HepG2 (cell line): ENCODE data around the gene ST8SIA6. TPM values are rescaled to one million over a fixed set of nuclear protein-coding genes. Genes with fewer than 3 reads are reported as not detected.

Experiments used
- ATAC-seq: fragments of 200-7000 bp; cut with Tn5 transposase; 3 replicates; pipeline ENCODE4 v1.9.1; 2020; ENCODE audit warnings: mild to moderate bottlenecking, moderate library complexity
- BruUV-seq: library from RNA; stranded (reverse); fragments of 400-500 nt; replicated peaks from 2 replicates; lab custom pipeline; 2021; lab: Mats Ljungman, UMichigan
- CTCF ChIA-PET: fragments of 300-600 bp; formaldehyde crosslinking; extraction: SDS; loops from one replicate; lab custom pipeline; 2021; ENCODE audit warnings: low total read pairs, inconsistent platforms, low intra/inter-chr PET ratio; lab: Yijun Ruan, JAX
- POLR2A ChIA-PET: fragments of 350-600 bp; sonication (Branson Sonifier 250); formaldehyde crosslinking; loops from one replicate; lab custom pipeline; 2020; ENCODE audit warnings: antibody characterized with exemption, inconsistent platforms; lab: Yijun Ruan, JAX
- DNase-seq: peaks from one replicate; pipeline ENCODE4 v3.0.0-alpha.2; 2015; ENCODE audit warnings: low spot score
- FAIRE-seq: peaks from 3 replicates; lab custom pipeline; 2011; peaks lifted over from hg19 to GRCh38; lab: Jason Lieb, UNC
- H2AFZ ChIP-seq: one replicate; pipeline ENCODE4 v1.6.1; 2011; ENCODE audit warnings: low read length, inconsistent platforms
- H3K27ac ChIP-seq: fragments of 300-600 bp; 3 replicates; pipeline ENCODE4 v1.8.0; 2011; ENCODE audit warnings: mixed run types, mild to moderate bottlenecking, mixed read lengths, low read length, inconsistent platforms; ENCODE audit not compliant: insufficient read depth; ENCODE audit errors: extremely low read length
- H3K27me3 ChIP-seq, 2 experiments: fragments of 200-600 bp in 1 of 2; 2 replicates in 1 of 2; 3 replicates in 1 of 2; pipeline versions ENCODE4 v1.6.0 to v1.8.0; 2011; ENCODE audit warnings: low read length in 2 of 2, mild to moderate bottlenecking in 2 of 2, moderate library complexity in 2 of 2, inconsistent platforms in 1 of 2; ENCODE audit not compliant: insufficient read depth in 2 of 2, control insufficient read depth in 1 of 2
- H3K36me3 ChIP-seq, 2 experiments: fragments of 200-600 bp in 1 of 2; replicated peaks in 1 of 2; 2 replicates in 1 of 2; 3 replicates in 1 of 2; pipeline versions ENCODE4 v1.5.1 to v1.8.0; 2011; ENCODE audit warnings: low read length in 2 of 2, inconsistent platforms in 1 of 2; ENCODE audit not compliant: insufficient read depth in 2 of 2, control insufficient read depth in 1 of 2
- H3K4me1 ChIP-seq: 2 replicates; pipeline ENCODE4 v1.5.1; 2012; ENCODE audit warnings: low read length, inconsistent platforms; ENCODE audit not compliant: insufficient read depth
- H3K4me2 ChIP-seq: 2 replicates; pipeline ENCODE4 v1.6.0; 2011; ENCODE audit warnings: low read depth, low read length, inconsistent platforms
- H3K4me3 ChIP-seq, 3 experiments: fragments of 200-600 bp in 1 of 3; sonication (generic), shearing (Covaris generic) in 1 of 3; replicated peaks in 1 of 3; 2 replicates each; pipeline ENCODE4 v1.5.1; 2011 to 2016; ENCODE audit warnings: low read length in 3 of 3, inconsistent platforms in 2 of 3, low read depth in 2 of 3, mild to moderate bottlenecking in 2 of 3, control low read depth in 1 of 3, mixed read lengths in 1 of 3; ENCODE audit not compliant: insufficient read depth in 1 of 3
- H3K79me2 ChIP-seq: one replicate; pipeline ENCODE4 v1.6.1; 2011; ENCODE audit warnings: low read length, inconsistent platforms; ENCODE audit not compliant: insufficient read depth
- H3K9ac ChIP-seq: 2 replicates; pipeline ENCODE4 v1.6.0; 2011; ENCODE audit warnings: mild to moderate bottlenecking, low read depth, low read length, inconsistent platforms; ENCODE audit not compliant: insufficient read depth
- H3K9me3 ChIP-seq: 2 replicates; pipeline ENCODE4 v1.5.1; 2012; ENCODE audit warnings: mild to moderate bottlenecking, low read length
- H4K20me1 ChIP-seq: 2 replicates; pipeline ENCODE4 v1.6.0; 2011; ENCODE audit warnings: inconsistent platforms, mild to moderate bottlenecking, low read length, moderate library complexity; ENCODE audit not compliant: insufficient read depth
- DMAP1 ChIP-seq: IDR thresholded peaks from 2 replicates; pipeline ENCODE4 v1.6.1; 2016
- KDM6A ChIP-seq: IDR thresholded peaks from 2 replicates; pipeline ENCODE4 v1.6.1; 2016; ENCODE audit warnings: low read depth
- MAFK ChIP-seq, 2 experiments: IDR thresholded peaks in 1 of 2; conservative IDR thresholded peaks in 1 of 2; 2 replicates each; pipeline ENCODE4 v1.6.1; 2011; ENCODE audit warnings: improper control_type of control experiment in 2 of 2, low read length in 2 of 2
- SMAD1 ChIP-seq: sonication (generic); formaldehyde crosslinking; IDR thresholded peaks from 2 replicates; pipeline ENCODE4 v1.4.0; 2020; ENCODE audit warnings: missing genetic modification reagents, low read depth, mild to moderate bottlenecking, borderline replicate concordance
- ZNF17 ChIP-seq: sonication (generic); formaldehyde crosslinking; IDR thresholded peaks from 2 replicates; pipeline ENCODE4 v1.5.0; 2020; ENCODE audit warnings: mild to moderate bottlenecking, missing genetic modification reagents
- ZNF788 ChIP-seq: sonication (generic); formaldehyde crosslinking; IDR thresholded peaks from 2 replicates; pipeline ENCODE4 v1.5.0; 2020; ENCODE audit warnings: mild to moderate bottlenecking, missing genetic modification reagents, borderline replicate concordance
- WGBS: methylation state at CpG from one replicate; pipeline ENCODE4 v1.1.6; 2017; ENCODE audit warnings: low lambda C conversion rate; 5-methylcytosine and 5-hydroxymethylcytosine counted together
- in situ Hi-C: cut with HindIII; loops from 2 replicates; pipeline ENCODE4 v1.10.0; 2017; ENCODE audit warnings: low pct_unique_long_range_greater_than_20kb; ENCODE audit not compliant: extremely low pct_ligation_motif_present
- intact Hi-C: fragments of 100-400 bp; cut with micrococcal nuclease; formaldehyde crosslinking; loops from one replicate; pipeline ENCODE4 v1.10.0; 2022; ENCODE audit not compliant: unreplicated experiment
- polyA plus RNA-seq, 8 experiments: library from polyadenylated mRNA; depleted of rRNA in 3 of 8; stranded (reverse) in 7 of 8; unstranded in 1 of 8; fragments of >200 nt; fragmentation: Illumina TruSeq in 4 of 8; extraction: Trizol in 4 of 8; gene quantifications; 2 replicates each; pipeline versions ENCODE4 v1.2.1 to v1.2.3, GENCODE V29; 2011 to 2016; ENCODE audit warnings: low read depth in 4 of 8, missing spikeins in 1 of 8, mixed read lengths in 1 of 8; ENCODE audit not compliant: insufficient read depth in 1 of 8
- total RNA-seq, 5 experiments: library from RNA; depleted of rRNA; stranded (reverse); fragments of >200 nt; fragmentation: Illumina TruSeq; extraction: Trizol; gene quantifications; 2 replicates each; pipeline ENCODE4 v1.2.3, GENCODE V29; 2016; ENCODE audit warnings: low read depth in 1 of 5
- TF ChIP-seq, protein P1 (sequence below): sonication (generic); formaldehyde crosslinking; IDR thresholded peaks from 2 replicates; pipeline ENCODE4 v1.9.0; 2021; ENCODE audit warnings: missing genetic modification reagents, borderline replicate concordance

Gene ST8SIA6
- total and polyA plus RNA-seq, 2 of the 13 experiments (the other 11 are each of a cell fraction or from before 2014, with no cell fraction given): not detected

DNA sequence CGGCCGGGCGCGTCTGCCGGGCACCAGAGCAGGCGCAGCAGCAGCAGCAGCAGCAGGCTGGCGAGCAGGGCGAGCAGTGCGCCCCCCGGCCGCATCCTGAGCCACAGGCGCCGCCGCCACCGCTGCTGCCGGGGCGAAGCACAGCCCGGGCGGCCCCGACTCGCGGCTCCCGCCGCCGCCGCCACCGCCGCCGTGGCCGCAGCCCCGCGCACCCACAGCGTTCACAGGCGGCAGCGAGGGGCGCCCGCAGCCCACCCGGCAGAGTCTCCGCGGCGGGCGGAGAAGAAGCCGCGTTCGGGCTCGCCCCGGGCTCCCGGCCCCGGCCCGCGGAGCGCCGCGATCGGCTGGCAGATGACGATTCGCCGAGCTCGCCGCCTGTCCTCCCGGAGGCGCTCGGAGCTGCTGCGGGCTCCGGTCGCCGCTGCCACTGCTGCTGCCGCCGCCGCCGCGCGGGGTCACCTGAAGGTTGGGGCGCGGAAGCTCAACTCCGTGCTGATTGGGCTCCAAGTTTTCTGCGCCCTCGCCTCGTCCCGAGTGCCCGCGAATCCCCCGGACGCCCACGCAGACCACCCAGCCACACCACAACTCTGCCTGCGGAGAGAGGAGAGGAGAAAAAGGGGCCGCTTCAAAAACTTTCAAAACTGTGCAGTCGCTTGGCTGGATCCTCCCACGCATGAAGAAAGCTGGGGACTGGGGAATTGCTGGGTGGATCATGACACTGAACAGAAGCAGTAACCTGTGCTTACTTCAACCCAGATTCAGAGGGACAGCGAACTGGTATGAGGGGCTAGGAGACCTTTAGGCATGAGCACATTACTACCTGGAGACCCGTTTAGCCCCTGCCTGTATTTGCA lies at the start of gene ST8SIA6 (continued):
- no peak for TF ChIP-seq ZNF788
- no peak for TF ChIP-seq ZNF17 (CRISPR knock-in tag)
- TF ChIP-seq, protein P1, sequence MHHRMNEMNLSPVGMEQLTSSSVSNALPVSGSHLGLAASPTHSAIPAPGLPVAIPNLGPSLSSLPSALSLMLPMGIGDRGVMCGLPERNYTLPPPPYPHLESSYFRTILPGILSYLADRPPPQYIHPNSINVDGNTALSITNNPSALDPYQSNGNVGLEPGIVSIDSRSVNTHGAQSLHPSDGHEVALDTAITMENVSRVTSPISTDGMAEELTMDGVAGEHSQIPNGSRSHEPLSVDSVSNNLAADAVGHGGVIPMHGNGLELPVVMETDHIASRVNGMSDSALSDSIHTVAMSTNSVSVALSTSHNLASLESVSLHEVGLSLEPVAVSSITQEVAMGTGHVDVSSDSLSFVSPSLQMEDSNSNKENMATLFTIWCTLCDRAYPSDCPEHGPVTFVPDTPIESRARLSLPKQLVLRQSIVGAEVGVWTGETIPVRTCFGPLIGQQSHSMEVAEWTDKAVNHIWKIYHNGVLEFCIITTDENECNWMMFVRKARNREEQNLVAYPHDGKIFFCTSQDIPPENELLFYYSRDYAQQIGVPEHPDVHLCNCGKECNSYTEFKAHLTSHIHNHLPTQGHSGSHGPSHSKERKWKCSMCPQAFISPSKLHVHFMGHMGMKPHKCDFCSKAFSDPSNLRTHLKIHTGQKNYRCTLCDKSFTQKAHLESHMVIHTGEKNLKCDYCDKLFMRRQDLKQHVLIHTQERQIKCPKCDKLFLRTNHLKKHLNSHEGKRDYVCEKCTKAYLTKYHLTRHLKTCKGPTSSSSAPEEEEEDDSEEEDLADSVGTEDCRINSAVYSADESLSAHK (CRISPR knock-in tag): no peak

DNA sequence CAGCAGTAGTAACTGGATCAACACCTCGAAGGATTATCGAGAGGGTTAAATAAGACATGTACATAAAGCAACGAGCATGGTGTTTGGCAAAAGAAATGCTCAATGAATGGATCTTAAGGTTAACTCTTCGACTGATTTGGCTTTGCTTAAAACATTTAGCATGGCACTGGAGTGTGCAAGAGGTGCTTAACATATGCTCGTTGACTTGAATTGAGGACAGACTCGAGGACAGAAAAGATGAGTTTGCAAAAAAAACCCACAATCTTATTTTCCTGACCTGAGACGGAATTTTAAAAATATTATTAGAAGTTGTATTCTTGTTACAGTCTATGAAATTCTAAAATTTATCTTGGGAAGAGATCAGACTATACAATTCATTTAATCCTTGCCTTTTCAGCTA lies 49.4 kb upstream of the ST8SIA6 start:
- no peak for DNase-seq
- H3K79me2 ChIP-seq: no peaks in the 10 kb centered on the region
- BruUV-seq: no TSS peak
- ATAC-seq: no peak
- H3K4me2 ChIP-seq: no peak overlapping the region
- H3K9ac ChIP-seq: no peak overlapping the region
- H3K27me3 ChIP-seq: no peaks in the 10 kb centered on the region; a peak in 2 of 5 replicates
- ChIA-PET POLR2A (no interaction called here), CTCF (no interaction called here)
- in situ Hi-C loops (no loop called here), intact Hi-C loops (no loop called here)
- H4K20me1 ChIP-seq: no peaks in the 10 kb centered on the region
- no peak overlapping the region for H2AFZ ChIP-seq
- 1% methylated on average over 7 of the region's 7 CpGs for WGBS
- H3K4me1 ChIP-seq: no peaks in the 10 kb centered on the region
- H3K36me3 ChIP-seq: no peaks in the 10 kb centered on the region
- H3K4me3 ChIP-seq: no peak overlapping the region
- H3K27ac ChIP-seq: no peak overlapping the region
- H3K9me3 ChIP-seq: no peaks in the 10 kb centered on the region
- FAIRE-seq: no peak
- no peak for TF ChIP-seq KDM6A (CRISPR knock-in tag)
- no peak for TF ChIP-seq SMAD1 (CRISPR knock-in tag)
- TF ChIP-seq MAFK (conservative IDR thresholded peaks at IDR 0.05 in 1 of 2, IDR thresholded peaks at IDR 0.05 in 1 of 2; ENCODE audit: low read length in 2 of 2): peak in 1 of 2 experiments; percentile 33; a peak in 1 of 4 replicates
- no peak for TF ChIP-seq DMAP1
